Measurements from ENCODE around the gene LZTR1.
"Not testable (repeated sequence)": the region's sequence is repeated elsewhere in the genome, so short reads cannot be mapped to it uniquely, and the experiment has no call there.

The LZTR1 gene

DNA sequence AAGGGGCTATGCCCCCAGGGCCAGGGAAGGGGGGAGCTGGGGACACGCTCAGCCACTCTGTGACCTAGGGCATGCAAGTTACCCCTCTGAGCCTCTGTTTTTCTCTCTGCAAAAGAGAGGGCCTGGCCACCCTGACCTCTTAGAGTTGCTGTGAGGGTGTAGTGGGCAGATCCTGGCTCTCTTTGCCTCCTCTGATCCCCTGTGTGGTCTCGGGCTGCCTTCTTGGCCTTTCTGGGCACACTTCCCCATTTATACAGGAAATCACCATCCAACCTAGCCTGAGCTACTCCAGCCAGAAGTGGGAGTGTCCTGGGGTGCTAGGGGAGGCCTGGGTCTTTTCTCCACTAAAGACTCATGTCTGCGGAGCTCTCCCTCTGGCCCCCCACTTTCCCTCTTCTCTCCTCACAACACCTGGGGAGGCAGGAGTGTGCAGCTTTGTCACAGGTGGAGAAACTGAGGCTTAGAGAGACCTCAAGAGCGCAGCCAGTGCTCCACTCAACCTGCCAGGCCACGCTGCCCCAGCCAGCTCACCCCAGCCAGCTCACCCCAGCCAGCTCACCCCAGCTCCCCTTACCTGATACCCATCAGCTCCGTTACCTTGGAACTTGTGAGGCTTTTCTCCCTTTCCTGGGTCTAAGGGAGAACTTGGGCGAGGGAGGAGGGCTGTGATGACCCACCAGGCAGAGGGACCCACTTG is 13.7 kb upstream of the LZTR1 start:
- no peaks in the 10 kb centered on the region for H3F3A ChIP-seq (ENCODE audit: insufficient read depth, low read length)
- H3K9me2 ChIP-seq (replicated peaks; ENCODE audit: insufficient read depth, low read length): no peaks in the 10 kb centered on the region
- H2AFZ ChIP-seq (ENCODE audit: low read length): no peak overlapping the region
- H3K4me3 ChIP-seq (ENCODE audit: low read length): no peak overlapping the region
- H3K4me2 ChIP-seq (ENCODE audit: low read depth, low read length): no peak overlapping the region
- no peak for TF ChIP-seq EZH2 (optimal IDR thresholded peaks at IDR 0.05; ENCODE audit: low read depth, low read length)
- TF ChIP-seq, protein P1, sequence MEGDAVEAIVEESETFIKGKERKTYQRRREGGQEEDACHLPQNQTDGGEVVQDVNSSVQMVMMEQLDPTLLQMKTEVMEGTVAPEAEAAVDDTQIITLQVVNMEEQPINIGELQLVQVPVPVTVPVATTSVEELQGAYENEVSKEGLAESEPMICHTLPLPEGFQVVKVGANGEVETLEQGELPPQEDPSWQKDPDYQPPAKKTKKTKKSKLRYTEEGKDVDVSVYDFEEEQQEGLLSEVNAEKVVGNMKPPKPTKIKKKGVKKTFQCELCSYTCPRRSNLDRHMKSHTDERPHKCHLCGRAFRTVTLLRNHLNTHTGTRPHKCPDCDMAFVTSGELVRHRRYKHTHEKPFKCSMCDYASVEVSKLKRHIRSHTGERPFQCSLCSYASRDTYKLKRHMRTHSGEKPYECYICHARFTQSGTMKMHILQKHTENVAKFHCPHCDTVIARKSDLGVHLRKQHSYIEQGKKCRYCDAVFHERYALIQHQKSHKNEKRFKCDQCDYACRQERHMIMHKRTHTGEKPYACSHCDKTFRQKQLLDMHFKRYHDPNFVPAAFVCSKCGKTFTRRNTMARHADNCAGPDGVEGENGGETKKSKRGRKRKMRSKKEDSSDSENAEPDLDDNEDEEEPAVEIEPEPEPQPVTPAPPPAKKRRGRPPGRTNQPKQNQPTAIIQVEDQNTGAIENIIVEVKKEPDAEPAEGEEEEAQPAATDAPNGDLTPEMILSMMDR (IDR thresholded peaks at IDR 0.05; ENCODE audit: low read length): no peak
- TF ChIP-seq EZH2phosphoT487 (IDR thresholded peaks at IDR 0.05; ENCODE audit: low read length): no peak
- H4K20me1 ChIP-seq (ENCODE audit: insufficient read depth, low read length): no peaks in the 10 kb centered on the region
- H3K9me3 ChIP-seq (replicated peaks; ENCODE audit: insufficient read depth, low read length): no peaks in the 10 kb centered on the region
- DNase-seq: no peak
- no peak overlapping the region for H3K9ac ChIP-seq (ENCODE audit: low read length)
- H3K79me2 ChIP-seq (ENCODE audit: low read length): no peaks in the 10 kb centered on the region
- no peak overlapping the region for H3K27ac ChIP-seq (ENCODE audit: low read length)
- H3K27me3 ChIP-seq (replicated peaks; ENCODE audit: insufficient read depth, low read length): peaks cover 18% of the 10 kb centered on the region
- no peaks in the 10 kb centered on the region for H3K36me3 ChIP-seq (replicated peaks; ENCODE audit: insufficient read depth, low read length)
- H3K4me1 ChIP-seq (ENCODE audit: low read length): peaks cover 10% of the 10 kb centered on the region

- H3K4me2 ChIP-seq (ENCODE audit: low read depth, low read length): no peak overlapping the region
- H4K20me1 ChIP-seq (ENCODE audit: insufficient read depth, low read length): no peaks in the 10 kb centered on the region
- H3K27me3 ChIP-seq (replicated peaks; ENCODE audit: insufficient read depth, low read length): peaks cover 38% of the 10 kb centered on the region
- H3K27ac ChIP-seq (ENCODE audit: low read length): no peak overlapping the region
- H3K9me2 ChIP-seq (replicated peaks; ENCODE audit: insufficient read depth, low read length): no peaks in the 10 kb centered on the region
- H3K79me2 ChIP-seq (ENCODE audit: low read length): no peaks in the 10 kb centered on the region
- H3F3A ChIP-seq (ENCODE audit: insufficient read depth, low read length): no peaks in the 10 kb centered on the region
- H3K4me1 ChIP-seq (ENCODE audit: low read length): peaks cover under 1% of the 10 kb centered on the region
- H3K36me3 ChIP-seq (replicated peaks; ENCODE audit: insufficient read depth, low read length): no peaks in the 10 kb centered on the region
- H3K4me3 ChIP-seq (ENCODE audit: low read length): no peak overlapping the region
- no peaks in the 10 kb centered on the region for H3K9me3 ChIP-seq (replicated peaks; ENCODE audit: insufficient read depth, low read length)
- TF ChIP-seq, protein P1 (IDR thresholded peaks at IDR 0.05; ENCODE audit: low read length): no peak
- TF ChIP-seq EZH2 (optimal IDR thresholded peaks at IDR 0.05; ENCODE audit: low read depth, low read length): no peak
- TF ChIP-seq EZH2phosphoT487 (IDR thresholded peaks at IDR 0.05; ENCODE audit: low read length): no peak
- H2AFZ ChIP-seq (ENCODE audit: low read length): no peak overlapping the region
- no peak for DNase-seq
- H3K9ac ChIP-seq (ENCODE audit: low read length): no peak overlapping the region
Observed at GRCh38 chr22:20970939-20971657, 11.0 kb upstream of the LZTR1 start.

- not testable (repeated sequence) for H3K4me1 ChIP-seq (ENCODE audit: low read length); H3K9me3 ChIP-seq (replicated peaks; ENCODE audit: insufficient read depth, low read length); H3F3A ChIP-seq (ENCODE audit: insufficient read depth, low read length); H3K36me3 ChIP-seq (replicated peaks; ENCODE audit: insufficient read depth, low read length); H3K4me2 ChIP-seq (ENCODE audit: low read depth, low read length); H3K27ac ChIP-seq (ENCODE audit: low read length); DNase-seq; H3K9me2 ChIP-seq (replicated peaks; ENCODE audit: insufficient read depth, low read length); H4K20me1 ChIP-seq (ENCODE audit: insufficient read depth, low read length); H2AFZ ChIP-seq (ENCODE audit: low read length); H3K79me2 ChIP-seq (ENCODE audit: low read length); H3K9ac ChIP-seq (ENCODE audit: low read length); H3K4me3 ChIP-seq (ENCODE audit: low read length)
- H3K27me3 ChIP-seq (replicated peaks; ENCODE audit: insufficient read depth, low read length): peaks cover 41% of the 10 kb centered on the region
Observed at GRCh38 chr22:20972014-20972694, 9.9 kb upstream of the LZTR1 start.

Measured in MM.1S (cell line).